ENCODE measurements around the gene PRIMA1. TPM values are rescaled to one million over a fixed set of nuclear protein-coding genes. Genes with fewer than 3 reads are reported as not detected.

The PRIMA1 gene
- total and polyA plus RNA-seq, 2 donors from 2014 or later = 1.0 to 1.7 TPM

GRCh38 chr14:93749076-93749420 is 39.2 kb downstream of the PRIMA1 start:
- no peaks in the 10 kb centered on the region for H3K9me3 ChIP-seq (ENCODE audit: control insufficient read depth in 2 of 3, insufficient read depth in 1 of 3, low read length in 3 of 3)
- H3K27ac ChIP-seq (ENCODE audit: low read depth in 2 of 2, low read length in 2 of 2) = no peak overlapping the region

GRCh38 chr14:93748208-93749075 is 39.8 kb downstream of the PRIMA1 start:
- FAIRE-seq = no peak
- no peaks in the 10 kb centered on the region for H3K36me3 ChIP-seq (ENCODE audit: control insufficient read depth in 2 of 3, insufficient read depth in 3 of 3, low read length in 3 of 3)
- H3K27me3 ChIP-seq (ENCODE audit: control insufficient read depth, insufficient read depth, low read length) = no peaks in the 10 kb centered on the region
- peak in 1 of 5 donors; percentile 49 for DNase-seq
- no peak overlapping the region for H3K9ac ChIP-seq (ENCODE audit: low read length in 3 of 3)
- H3K9me3 ChIP-seq (ENCODE audit: control insufficient read depth in 2 of 3, insufficient read depth in 1 of 3, low read length in 3 of 3) = no peaks in the 10 kb centered on the region
- H3K4me3 ChIP-seq (ENCODE audit: low read length in 3 of 3) = no peak overlapping the region
- intact Hi-C loops (cut with DNase I) = no loop called here
- H3K27ac ChIP-seq (ENCODE audit: low read depth in 2 of 2, low read length in 2 of 2) = no peak overlapping the region
- no peaks in the 10 kb centered on the region for H3K4me1 ChIP-seq (ENCODE audit: control insufficient read depth in 2 of 3, insufficient read depth in 2 of 3, low read depth in 1 of 3, low read length in 3 of 3)
- no peak for TF ChIP-seq CTCF (IDR thresholded peaks at IDR 0.05; ENCODE audit: borderline replicate concordance, extremely low read depth, insufficient read depth)

More at GRCh38 chr14:93749076-93749420, 39.2 kb downstream of the PRIMA1 start:
- Histone ChIP-seq H3K9ac (ENCODE audit: low read length in 3 of 3) (no peak overlapping the region), H3K27me3 (ENCODE audit: control insufficient read depth, insufficient read depth, low read length) (no peaks in the 10 kb centered on the region), H3K36me3 (ENCODE audit: control insufficient read depth in 2 of 3, insufficient read depth in 3 of 3, low read length in 3 of 3) (no peaks in the 10 kb centered on the region), H3K4me3 (ENCODE audit: low read length in 3 of 3) (no peak overlapping the region), H3K4me1 (ENCODE audit: control insufficient read depth in 2 of 3, insufficient read depth in 2 of 3, low read depth in 1 of 3, low read length in 3 of 3) (no peaks in the 10 kb centered on the region)
- FAIRE-seq = no peak
- intact Hi-C loops (cut with DNase I) = no loop called here
- TF ChIP-seq CTCF (IDR thresholded peaks at IDR 0.05; ENCODE audit: borderline replicate concordance, extremely low read depth, insufficient read depth) = no peak
- peak in 1 of 5 donors; percentile 33 for DNase-seq

GRCh38 chr14:93747560-93747959 is 40.7 kb downstream of the PRIMA1 start:
- H3K27ac ChIP-seq (ENCODE audit: low read depth in 2 of 2, low read length in 2 of 2) = no peak overlapping the region
- no peaks in the 10 kb centered on the region for H3K36me3 ChIP-seq (ENCODE audit: control insufficient read depth in 2 of 3, insufficient read depth in 3 of 3, low read length in 3 of 3)
- H3K4me3 ChIP-seq (ENCODE audit: low read length in 3 of 3) = no peak overlapping the region
- FAIRE-seq = no peak
- intact Hi-C loops (cut with DNase I) = no loop called here
- no peak for TF ChIP-seq CTCF (IDR thresholded peaks at IDR 0.05; ENCODE audit: borderline replicate concordance, extremely low read depth, insufficient read depth)
- no peak for DNase-seq
- no peaks in the 10 kb centered on the region for H3K4me1 ChIP-seq (ENCODE audit: control insufficient read depth in 2 of 3, insufficient read depth in 2 of 3, low read depth in 1 of 3, low read length in 3 of 3)
- no peaks in the 10 kb centered on the region for H3K27me3 ChIP-seq (ENCODE audit: control insufficient read depth, insufficient read depth, low read length)
- H3K9ac ChIP-seq (ENCODE audit: low read length in 3 of 3) = no peak overlapping the region
- H3K9me3 ChIP-seq (ENCODE audit: control insufficient read depth in 2 of 3, insufficient read depth in 1 of 3, low read length in 3 of 3) = no peaks in the 10 kb centered on the region
